ENCODE data around the gene GCM1.
"Not testable (repeated sequence)": the region's sequence is repeated elsewhere in the genome, so short reads cannot be mapped to it uniquely, and the experiment has no call there.

GCM1 gene, protein sequence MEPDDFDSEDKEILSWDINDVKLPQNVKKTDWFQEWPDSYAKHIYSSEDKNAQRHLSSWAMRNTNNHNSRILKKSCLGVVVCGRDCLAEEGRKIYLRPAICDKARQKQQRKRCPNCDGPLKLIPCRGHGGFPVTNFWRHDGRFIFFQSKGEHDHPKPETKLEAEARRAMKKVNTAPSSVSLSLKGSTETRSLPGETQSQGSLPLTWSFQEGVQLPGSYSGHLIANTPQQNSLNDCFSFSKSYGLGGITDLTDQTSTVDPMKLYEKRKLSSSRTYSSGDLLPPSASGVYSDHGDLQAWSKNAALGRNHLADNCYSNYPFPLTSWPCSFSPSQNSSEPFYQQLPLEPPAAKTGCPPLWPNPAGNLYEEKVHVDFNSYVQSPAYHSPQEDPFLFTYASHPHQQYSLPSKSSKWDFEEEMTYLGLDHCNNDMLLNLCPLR

DNA sequence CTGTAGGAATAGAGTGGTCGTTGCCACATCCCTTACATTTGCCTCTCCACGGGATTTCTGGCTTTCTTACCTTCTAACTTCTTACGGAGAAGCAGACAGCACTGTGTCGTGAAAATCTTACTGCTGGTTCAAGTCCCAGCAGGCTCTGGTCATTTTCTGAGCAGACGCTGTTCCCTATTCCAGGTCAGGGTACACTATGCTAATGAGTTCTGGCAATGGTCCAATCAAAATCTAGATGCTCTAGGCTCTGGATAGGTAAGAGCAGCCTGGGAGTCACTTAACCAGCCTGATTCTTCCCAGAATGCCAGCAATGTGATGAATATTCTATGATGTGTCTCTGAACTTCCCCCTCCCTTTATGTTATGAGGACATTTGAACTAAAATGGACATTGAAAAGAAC lies at the start of gene GCM1:
TSS of gene GCM1 (minus strand) at position 158 of the 400 bp plus-strand sequence. CDS start 3,209 bp downstream, outside the sequence.
- no peak for DNase-seq (ENCODE audit: low spot score)

DNA sequence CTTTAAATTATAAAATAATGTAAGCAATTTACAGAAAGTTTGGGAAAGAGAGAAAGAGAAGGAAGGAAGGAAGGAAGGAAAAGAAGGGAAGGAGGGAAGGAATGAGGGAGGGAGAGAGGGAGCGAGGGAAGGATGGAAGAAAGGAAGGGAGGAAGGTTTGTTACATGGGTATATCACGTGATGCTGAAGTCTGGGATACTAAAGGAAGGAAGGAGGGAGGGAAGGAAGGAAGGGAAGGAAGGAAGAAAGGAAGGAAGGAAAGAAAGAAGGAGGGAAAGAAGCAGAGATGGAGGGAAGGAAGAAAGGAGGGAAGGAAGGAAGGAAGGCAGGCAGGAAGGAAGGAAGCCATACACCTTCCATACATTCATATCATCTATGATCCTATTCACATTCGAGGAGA lies 48.9 kb upstream of the GCM1 start:
- no peak for DNase-seq (ENCODE audit: low spot score)

DNA sequence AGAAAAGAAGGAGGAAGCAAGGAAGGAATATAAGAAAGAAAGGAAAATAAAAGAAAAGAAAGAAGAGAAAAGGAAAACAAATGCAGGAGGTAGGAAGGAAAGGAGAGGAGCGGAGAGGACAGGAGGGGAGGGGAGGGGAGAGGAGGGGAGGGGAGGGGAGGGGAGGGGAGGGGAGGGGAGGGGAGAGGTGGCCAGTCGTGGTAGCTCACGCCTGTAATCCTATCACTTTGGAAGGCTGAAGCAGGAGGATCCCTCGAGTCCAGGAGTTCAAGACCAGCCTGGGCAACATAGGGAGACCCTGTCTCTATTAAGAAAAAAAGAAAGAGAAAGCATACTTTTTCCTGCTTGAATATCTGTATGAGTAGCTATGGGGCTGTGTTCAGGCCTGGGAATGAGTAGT lies 46.4 kb upstream of the GCM1 start:
- DNase-seq (ENCODE audit: low spot score): no peak

DNA sequence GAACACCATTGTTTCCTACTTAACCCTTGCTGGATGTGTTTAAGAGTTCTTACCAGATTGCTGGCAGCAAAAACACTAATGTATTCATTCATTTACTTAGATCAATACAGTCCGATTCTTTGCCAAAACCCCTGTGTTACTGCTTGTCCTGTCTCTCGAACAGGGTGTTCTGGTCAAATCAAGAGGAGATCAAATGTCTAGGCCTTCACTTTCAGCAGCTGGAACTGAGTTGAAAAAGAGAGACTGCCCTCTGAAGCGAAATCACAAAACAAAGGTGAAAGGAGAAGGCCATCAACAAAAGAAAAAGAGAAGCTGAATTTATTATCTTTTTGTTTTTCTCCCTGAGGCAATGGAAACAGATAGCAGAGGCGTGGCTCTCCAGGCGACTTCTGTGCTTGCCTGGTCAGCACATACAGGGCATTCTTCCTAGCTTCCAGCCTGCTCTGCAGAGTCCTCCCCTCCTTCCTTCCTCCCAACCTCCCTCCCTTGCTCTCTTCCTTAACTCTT lies 44.1 kb upstream of the GCM1 start:
- DNase-seq (ENCODE audit: low spot score): no peak

DNA sequence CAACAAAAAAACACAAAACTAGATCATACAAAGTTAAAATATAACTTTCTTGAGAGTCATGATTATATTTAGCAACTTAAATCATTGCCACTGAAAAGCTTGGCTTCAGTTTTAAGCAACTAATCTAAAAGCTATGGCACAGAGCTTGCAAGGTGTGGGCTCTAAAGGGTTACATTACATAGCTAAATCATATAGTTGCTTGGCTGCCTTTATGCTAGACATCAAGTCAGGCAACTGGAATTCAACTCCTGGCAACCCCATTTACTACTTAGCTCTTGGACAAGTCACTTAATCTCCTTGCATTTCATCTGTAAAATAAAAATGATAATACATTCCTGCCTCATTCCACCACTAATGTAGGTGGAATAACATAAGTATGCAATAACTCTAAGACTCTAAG lies 40.9 kb upstream of the GCM1 start:
- no peak for DNase-seq (ENCODE audit: low spot score)

DNA sequence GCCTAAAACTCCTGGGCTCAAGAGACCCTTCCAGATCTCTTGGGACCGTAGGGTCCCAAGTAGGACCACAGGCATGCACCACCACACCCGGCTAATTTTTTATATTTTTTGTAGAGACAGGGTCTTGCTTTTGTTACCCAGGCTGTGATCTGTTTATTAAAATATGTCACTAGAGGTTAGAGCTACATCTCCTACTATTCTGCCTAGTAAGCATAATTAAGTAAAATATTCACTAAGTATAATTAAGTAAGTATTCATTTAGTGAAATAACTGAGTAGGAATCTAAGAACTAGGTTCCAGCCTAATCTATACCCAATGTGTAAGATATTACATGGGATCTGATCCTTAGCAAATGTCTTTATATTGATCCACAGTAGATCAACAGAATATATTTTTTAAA lies 40.2 kb upstream of the GCM1 start:
- no peak for DNase-seq (ENCODE audit: low spot score)

DNA sequence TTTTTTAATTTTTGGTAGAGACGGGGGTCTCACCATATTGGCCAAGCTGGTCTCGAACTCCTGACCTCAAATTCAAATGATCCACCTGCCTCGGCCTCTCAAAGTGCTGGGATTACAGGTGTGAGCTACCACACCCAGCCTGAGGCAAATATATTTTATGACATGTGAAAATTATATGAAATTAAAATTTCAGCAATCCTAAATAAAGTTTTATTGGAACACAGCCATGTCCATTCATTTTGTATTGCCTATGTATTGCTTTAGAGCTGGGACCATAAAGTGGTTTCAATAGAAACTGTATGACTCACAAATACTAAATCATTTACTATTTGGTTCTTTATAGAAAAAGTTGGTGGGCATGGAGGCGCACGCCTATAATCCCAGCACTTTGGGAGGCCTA lies 32.0 kb upstream of the GCM1 start:
- no peak for DNase-seq (ENCODE audit: low spot score)

DNA sequence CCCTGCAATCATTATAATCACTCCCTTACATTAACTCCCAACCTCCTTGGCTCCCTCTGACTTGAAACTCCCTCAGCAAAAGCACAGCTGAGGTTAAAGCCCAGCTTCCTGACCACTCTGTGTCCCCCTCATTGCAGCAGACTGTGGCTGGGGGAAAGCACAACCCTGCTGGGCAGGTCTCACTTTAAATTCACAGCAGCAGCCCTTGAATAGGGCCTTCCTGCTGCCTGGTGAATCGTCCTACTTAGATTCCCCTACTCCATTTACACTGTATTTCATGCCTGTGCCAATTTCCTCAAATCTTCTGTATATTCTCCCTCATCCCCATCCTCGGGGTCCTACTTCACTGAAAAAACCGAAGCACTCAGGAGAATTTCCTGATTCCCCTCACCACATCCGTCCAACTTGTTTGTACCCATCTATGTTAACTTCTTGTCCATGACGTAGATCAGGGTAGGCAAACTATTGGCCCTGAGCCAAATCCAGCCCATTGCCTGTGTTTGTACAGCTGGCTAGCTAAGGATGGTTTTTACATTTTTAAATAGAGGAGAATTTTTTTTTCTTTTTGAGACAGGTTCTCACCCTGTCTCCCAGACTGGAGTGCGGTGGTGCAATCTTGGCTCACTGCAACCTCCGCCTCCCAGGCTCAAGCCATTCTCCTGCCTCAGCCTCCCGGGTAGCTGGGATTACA lies 31.5 kb upstream of the GCM1 start:
- no peak for DNase-seq (ENCODE audit: low spot score)

DNA sequence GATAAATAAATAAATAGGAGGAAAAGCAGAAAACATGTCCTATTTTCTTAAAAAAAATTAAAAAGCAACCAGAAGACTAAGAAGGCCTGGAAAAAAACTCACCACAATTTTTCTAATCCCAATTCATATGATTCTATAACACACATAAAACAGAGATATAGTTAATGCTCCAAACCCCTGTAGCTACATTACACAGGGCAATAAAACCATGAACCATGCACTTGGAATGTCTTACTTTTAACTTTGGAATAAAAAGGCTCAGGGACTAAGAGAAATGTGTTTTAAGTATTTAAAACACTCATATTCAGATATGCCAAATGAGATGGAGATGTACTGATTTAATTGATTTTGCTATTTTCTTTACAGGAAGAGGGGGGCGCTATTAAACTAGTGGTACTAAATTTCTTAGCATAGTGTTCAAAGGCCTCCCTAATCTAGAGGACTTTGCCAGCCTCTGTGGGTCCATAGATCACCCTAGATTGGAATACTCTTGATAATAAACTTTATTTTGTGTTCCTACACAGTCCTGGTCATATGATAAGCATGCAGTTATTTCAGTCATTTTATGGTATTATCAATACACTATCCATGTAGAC lies 30.3 kb upstream of the GCM1 start:
- DNase-seq (ENCODE audit: low spot score): no peak

DNA sequence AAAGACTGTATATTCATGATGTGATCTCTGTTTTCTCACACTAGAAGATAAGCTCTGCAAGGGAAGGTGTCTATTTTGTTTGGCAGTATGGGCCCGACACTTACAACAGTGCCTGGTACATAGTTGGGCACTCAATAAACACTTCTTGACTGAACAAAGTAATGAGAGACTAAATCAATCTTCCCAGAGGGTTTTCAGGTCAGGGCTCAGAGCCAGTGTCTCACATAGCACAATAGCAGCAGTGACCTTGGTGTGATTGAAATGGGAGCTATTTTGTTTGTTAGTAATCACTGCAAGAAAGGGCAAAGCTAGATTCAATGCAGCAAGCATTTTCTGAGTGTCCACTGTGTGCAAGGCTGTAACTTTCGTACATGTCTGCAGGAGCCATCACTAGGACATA lies 26.4 kb upstream of the GCM1 start:
- DNase-seq (ENCODE audit: low spot score): no peak

DNA sequence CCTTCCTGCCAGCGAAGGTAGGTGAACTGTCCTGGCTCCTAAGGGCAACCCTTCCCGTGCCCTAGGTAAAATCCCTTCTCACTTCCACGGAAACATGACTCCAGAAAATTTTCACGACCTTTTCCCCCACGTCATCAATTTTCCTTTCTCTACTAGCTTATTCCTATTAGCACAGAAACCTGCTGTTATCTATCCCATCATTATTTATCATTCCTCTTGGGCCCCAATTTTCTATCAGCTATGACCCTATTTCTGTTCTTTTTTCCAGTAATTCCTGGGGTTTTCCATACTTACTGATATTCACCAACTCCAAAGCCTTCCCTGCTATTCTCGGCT lies 23.8 kb upstream of the GCM1 start:
- no peak for DNase-seq (ENCODE audit: low spot score)

DNA sequence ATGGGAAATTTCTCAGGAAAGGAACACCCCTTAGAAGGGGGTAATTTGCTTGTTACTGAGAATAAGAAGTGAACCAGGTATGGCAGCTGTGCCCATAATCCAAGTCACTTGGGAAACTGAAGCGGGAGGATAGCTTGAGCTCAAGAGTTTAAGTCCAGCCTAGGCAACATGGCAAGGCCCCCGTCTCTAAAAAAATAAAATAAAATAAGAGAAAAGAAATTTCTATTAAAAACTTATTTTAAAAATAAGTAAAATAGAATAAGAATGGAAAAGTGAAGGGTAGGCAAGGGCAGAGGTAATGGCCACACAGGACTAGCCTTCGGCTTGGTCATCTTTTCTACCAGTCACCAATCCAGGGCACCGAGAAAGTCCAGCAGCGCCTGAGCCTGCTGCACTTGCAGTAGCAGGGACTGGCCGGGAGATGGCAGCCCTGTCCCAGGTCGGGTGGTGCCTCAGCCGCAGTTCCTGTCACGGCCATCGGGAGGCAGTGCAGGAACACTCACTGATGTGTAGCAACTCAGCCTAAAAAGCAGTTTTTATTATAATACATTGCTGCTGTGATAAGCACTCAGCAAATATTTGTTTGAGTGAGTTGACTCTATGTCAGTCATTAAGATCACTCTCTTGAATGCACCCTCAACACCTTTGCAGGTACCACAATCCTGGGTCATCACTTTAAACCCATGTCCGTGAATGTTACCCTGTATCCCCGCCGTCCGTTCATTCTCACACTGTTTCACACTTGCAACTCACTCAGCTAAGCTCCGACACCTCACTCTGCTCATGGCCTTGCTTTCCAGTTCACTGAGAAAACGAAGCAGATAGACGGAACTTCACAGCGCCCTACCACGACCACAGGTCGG lies 23.2 kb upstream of the GCM1 start:
- DNase-seq (ENCODE audit: low spot score): peak; percentile 90

DNA sequence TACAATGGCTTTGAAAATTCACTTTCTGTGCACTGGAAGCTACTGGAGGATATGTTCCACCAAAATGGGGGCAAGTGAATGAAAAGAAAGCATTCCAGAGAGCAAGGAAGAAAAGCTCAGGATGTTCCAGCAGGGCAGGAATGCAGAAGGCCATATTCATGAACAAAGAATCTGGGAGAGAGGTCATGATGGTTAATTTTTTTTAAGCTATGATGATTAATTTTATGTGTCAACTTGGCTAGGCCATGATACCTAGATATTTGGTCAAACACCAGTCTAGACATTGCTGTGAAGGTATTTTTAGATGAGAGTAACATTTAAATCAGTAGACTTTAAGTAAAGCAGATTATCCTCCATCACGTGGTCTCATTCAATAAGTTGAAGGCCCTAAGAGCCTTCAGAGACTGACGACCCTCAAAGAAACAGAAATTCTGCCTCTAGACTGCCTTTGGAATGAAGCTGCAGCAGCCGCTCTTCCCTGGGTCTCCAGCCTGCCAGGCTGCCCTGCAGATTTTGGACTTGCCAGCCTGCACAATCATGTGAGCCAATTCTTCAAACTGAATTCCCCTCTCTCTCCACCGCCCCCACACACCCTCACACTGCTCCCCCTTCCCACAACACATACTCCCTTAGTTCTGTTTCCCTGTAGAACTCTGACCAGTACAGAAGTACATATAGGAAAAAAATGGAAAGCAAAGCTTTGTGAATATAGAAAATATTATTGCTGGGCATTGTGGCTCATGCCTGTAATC lies 20.1 kb upstream of the GCM1 start:
- DNase-seq (ENCODE audit: low spot score): no peak

DNA sequence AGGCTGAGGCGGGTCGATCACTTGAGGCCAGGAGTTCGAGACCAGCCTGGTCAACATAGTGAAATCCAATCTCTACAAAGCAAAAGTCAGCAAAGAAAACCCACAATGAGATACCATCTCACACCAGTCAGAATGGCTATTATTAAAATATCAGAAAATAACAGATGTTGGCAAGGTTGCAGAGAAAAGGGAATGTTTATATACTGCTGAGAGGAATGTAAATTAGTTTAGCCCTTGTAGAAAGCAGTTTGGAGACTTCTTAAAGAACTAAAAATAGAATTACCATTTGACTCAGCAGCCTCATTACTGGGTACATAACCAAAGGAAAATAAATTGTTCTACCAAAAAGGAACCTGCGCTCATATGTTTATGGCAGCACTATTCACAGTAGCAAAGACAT lies 16.7 kb upstream of the GCM1 start:
- DNase-seq (ENCODE audit: low spot score): no peak

DNA sequence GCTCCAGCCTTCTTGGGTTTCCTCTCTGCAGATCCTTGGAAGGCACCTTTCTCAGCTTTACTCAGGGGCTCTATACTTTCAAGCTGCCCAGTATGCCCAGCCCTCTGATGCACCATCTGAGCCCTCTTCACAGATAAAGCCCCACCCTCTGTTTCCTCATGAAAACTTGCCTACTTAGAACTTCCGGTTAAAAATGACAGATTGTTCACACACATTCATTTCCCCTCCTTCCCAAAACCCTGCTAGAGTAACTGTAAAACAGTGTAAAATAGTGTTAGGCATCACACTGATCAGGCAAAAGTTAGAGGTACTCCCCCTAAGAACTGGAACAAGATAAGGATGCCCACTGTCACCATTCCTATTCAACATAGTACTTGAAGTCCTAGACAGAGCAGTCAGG lies 14.0 kb upstream of the GCM1 start:
- no peak for DNase-seq (ENCODE audit: low spot score)

DNA sequence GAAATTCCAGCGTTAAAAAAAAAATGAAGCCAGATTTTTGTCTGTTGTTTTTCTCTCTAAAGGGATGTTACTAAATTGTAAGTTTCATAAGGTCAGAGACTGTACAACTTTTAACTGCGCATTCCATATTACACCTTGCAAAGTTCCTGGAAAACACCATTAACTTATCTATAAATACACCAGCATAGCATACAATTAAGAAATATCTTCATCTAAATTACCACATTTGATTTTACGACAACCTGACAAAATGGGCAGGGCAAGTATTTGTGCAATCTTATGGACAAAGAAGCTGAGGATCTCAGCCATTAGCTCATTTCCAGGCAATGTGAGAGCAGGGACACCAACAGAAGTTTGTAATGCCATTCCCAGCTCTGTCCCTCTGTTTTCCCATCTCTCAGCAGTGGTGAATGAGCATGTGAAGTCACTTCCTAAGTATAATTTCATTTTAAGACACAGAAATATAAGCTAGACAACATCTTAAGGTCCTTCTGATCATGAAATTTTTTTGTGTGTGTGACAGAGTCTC lies 12.9 kb upstream of the GCM1 start:
- no peak for DNase-seq (ENCODE audit: low spot score)

DNA sequence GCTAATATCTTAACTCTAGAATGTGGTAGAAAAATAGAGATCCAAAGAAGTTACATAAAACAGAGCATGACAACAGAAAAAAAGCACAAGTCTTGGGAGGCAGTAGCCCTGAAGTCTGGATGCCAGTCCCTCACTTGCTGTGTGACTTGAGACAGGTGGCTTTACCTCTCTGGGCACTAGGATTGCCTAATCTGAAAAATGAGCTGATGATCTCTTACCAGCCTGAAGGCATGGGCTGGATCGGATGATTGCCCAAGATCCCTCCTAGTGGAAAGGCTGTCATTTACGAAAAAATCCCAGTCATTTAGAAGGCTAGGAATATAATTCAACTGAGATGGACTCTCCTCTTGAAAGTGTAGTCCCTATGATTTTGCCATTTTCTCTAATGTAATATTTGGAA lies 10.9 kb upstream of the GCM1 start:
- no peak for DNase-seq (ENCODE audit: low spot score)

DNA sequence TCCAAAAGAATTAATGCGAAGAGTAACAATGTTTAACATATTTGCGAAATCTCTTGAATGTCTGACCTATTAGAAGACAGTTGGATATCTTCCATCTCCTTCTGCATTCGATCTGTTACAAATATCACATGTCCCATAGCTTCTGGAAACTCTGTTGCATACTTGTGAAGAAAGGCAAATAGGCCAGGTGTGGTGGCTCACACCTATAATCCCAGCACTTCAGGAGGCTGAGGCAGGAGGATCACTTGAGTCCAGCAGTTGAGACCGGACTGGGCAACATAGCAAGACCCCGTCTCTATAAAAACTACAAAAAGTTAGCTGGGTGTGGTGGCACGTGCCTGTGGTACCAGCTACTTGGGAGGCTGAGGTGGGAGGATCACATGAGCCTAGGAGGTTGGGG lies 9.4 kb upstream of the GCM1 start:
- DNase-seq (ENCODE audit: low spot score): not testable (repeated sequence)

DNA sequence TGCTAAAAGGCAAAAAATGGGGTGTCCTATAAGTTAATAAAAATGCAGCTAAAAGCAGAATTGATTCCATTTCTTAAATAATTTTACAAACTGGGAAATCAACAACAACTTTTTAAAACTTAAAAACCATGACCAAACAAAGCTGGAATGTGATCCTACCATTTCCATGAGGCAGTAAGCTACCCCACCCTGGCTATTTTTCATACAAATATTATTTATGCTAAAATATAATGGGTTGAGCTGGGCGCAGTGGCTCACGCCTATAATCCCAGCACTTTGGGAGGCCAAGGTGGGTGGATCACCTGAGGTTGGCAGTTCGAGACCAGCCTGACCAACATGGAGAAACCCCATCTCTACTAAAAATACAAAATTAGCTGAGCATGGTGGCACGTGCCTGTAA lies 6.6 kb upstream of the GCM1 start:
- DNase-seq (ENCODE audit: low spot score): not testable (repeated sequence)

DNA sequence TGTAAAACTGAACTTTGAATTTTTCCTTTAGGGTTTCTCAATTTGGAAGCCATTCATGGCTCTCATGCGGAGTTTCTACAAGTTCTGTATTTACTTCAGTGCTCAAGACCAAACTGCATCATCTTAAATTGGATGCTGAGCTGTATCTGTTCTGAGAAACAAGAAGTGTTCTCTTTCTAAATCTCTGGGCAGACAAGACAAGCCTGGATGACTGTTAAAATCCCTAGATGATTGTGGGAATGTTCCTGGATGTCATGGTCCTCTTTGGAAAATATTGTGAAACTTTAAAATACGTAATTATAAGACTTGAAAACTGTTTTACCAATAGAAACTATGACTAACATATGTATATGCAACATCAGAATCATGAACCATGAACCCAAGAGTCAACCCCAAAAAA lies 6.2 kb upstream of the GCM1 start:
- DNase-seq (ENCODE audit: low spot score): no peak

DNA sequence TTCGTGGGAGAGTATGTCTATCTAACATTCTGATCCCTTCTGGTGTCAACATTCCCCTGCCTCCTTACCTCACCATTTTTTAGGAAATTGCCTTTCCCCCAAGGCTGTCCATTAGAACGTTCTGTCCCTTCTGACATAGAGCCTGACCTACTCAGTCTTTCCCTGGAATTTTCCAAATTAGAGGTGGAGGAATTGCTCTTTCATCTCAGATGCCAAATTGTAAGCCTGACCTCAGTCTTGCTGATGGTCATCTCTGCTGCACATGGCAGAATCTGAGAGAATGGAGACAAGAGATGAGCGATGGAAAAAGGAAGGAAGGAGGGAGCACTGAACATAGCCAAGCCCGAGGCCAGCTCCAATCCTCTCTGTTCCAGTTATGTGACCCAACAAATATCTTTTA lies 5.4 kb upstream of the GCM1 start:
- DNase-seq (ENCODE audit: low spot score): no peak

Data from CD4-positive, alpha-beta T cell treated with Interleukin-15 for 4 hours (primary cell).